ENCODE measurements around the gene NLRP2B. TPM values are rescaled to one million over a fixed set of nuclear protein-coding genes. Genes with fewer than 3 reads are reported as not detected.

NLRP2B gene
- total RNA-seq, 1 experiment from 2014 or later = not detected

DNA sequence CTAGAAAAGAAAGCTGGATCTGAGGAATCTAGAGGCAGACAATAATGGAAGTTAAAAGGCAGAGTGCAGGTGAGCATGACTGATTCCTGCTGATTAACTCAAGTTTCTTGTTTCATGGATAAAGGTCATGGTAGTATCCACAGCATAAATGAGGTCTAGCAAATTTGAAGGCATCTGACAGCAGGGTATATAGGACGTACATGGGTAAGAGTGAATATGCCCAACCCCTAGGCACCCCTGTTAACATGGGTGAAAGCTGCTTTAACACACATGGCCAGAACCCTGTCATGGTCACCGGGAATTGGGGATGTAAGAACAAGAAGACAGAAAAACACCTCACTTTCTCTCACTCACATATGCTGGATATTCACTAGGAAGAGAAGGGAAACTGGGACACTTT lies 25.0 kb downstream of the NLRP2B start:
- Histone ChIP-seq H4K20me1 (ENCODE audit: insufficient read depth) (no peaks in the 10 kb centered on the region), H3K9me3 (ENCODE audit: insufficient read depth, low read depth) (no peaks in the 10 kb centered on the region), H3K4me2 (no peak overlapping the region), H3K4me1 (replicated peaks; ENCODE audit: insufficient read depth) (no peaks in the 10 kb centered on the region), H2AFZ (no peak overlapping the region), H3K79me2 (ENCODE audit: low read depth) (no peaks in the 10 kb centered on the region), H3F3A (ENCODE audit: insufficient read depth, low read depth) (no peaks in the 10 kb centered on the region), H3K27me3 (ENCODE audit: insufficient read depth, low read depth) (no peaks in the 10 kb centered on the region), H3K4me3 (no peak overlapping the region), H3K27ac (no peak overlapping the region), H3K36me3 (ENCODE audit: low read depth) (no peaks in the 10 kb centered on the region), H3K9me2 (ENCODE audit: insufficient read depth) (no peaks in the 10 kb centered on the region)
- DNase-seq = no peak
- no TSS peak for BruUV-seq (replicated peaks)
- CTCF ChIA-PET = no interaction called here
- intact Hi-C loops (cut with micrococcal nuclease; ENCODE audit: unreplicated experiment) = no loop called here
- TF ChIP-seq, protein P1, sequence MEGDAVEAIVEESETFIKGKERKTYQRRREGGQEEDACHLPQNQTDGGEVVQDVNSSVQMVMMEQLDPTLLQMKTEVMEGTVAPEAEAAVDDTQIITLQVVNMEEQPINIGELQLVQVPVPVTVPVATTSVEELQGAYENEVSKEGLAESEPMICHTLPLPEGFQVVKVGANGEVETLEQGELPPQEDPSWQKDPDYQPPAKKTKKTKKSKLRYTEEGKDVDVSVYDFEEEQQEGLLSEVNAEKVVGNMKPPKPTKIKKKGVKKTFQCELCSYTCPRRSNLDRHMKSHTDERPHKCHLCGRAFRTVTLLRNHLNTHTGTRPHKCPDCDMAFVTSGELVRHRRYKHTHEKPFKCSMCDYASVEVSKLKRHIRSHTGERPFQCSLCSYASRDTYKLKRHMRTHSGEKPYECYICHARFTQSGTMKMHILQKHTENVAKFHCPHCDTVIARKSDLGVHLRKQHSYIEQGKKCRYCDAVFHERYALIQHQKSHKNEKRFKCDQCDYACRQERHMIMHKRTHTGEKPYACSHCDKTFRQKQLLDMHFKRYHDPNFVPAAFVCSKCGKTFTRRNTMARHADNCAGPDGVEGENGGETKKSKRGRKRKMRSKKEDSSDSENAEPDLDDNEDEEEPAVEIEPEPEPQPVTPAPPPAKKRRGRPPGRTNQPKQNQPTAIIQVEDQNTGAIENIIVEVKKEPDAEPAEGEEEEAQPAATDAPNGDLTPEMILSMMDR (conservative IDR thresholded peaks at IDR 0.05) = no peak
- TF ChIP-seq EZH2 (IDR thresholded peaks at IDR 0.05; ENCODE audit: low read depth) = no peak
- POLR2A ChIA-PET (ENCODE audit: unreplicated experiment) = no interaction called here

DNA sequence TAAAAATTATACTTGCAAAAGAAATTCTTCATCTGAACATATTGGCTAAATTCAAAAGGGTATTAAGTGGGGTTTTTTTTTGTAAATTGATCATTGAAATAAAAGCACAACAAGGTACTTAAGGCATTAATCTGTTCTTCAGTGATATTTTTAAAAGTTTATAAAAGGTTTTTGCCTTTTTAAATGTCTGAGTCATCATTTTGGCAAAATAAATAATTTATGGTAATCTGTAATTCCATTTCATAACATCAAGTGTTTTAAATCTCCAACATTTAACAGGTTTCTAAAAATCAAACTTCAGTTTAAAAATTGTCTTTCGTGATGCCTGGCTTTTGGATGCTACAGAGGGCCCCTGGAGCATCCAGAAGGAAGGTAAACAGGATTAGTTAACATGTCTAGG lies 27.4 kb downstream of the NLRP2B start:
- CTCF ChIA-PET = no interaction called here

DNA sequence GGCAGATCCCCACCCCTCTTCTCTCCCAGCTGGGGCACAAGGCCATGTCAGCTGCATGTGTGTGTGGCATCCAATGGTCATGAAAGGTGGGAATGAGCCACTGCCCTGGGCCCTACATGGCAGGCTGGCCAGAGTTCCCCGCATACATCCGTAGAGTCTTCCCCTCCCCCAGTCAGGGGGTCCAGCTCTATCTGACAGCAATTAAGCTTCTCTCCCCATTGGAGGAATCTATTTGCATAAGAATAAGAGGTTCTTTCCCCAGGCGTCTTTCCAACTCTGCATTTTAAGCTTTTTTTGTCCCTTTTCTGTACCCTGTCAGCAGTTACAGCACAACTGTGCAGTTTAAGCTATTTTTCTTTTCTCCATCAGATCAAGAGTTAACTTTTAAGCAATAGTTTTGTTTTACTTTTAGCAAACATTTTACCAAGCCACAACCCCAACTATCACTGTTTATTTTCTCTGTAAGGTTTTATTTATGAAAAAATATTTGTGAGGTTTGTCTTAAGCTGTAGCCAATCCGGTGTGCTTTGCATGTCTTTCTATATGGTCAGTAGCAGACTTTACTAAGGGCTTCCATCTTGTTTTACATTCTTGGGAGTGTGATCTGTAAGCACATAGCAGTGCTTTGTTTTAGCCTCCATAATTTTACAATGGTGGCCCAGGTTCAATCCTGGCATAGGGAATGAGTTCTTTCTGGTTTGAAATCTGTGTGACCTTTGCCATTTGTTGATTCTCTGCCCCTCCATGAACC lies 28.7 kb downstream of the NLRP2B start:
- H3K79me2 ChIP-seq (ENCODE audit: low read depth) = no peaks in the 10 kb centered on the region
- no peaks in the 10 kb centered on the region for H3F3A ChIP-seq (ENCODE audit: insufficient read depth, low read depth)
- no peak for TF ChIP-seq EZH2 (IDR thresholded peaks at IDR 0.05; ENCODE audit: low read depth)
- TF ChIP-seq, protein P1 (conservative IDR thresholded peaks at IDR 0.05) = no peak
- ChIA-PET POLR2A (ENCODE audit: unreplicated experiment) (no interaction called here), CTCF (no interaction called here)
- no peaks in the 10 kb centered on the region for H3K9me3 ChIP-seq (ENCODE audit: insufficient read depth, low read depth)
- no TSS peak for BruUV-seq (replicated peaks)
- no peak overlapping the region for H3K27ac ChIP-seq
- no peaks in the 10 kb centered on the region for H3K9me2 ChIP-seq (ENCODE audit: insufficient read depth)
- no peak for DNase-seq
- H3K36me3 ChIP-seq (ENCODE audit: low read depth) = no peaks in the 10 kb centered on the region
- H3K4me3 ChIP-seq = no peak overlapping the region
- H4K20me1 ChIP-seq (ENCODE audit: insufficient read depth) = no peaks in the 10 kb centered on the region
- no peak overlapping the region for H3K4me2 ChIP-seq
- no peak overlapping the region for H2AFZ ChIP-seq
- H3K4me1 ChIP-seq (replicated peaks; ENCODE audit: insufficient read depth) = no peaks in the 10 kb centered on the region
- intact Hi-C loops (cut with micrococcal nuclease; ENCODE audit: unreplicated experiment) = no loop called here
- H3K27me3 ChIP-seq (ENCODE audit: insufficient read depth, low read depth) = no peaks in the 10 kb centered on the region

More for the DNA sequence above, 27.4 kb downstream of the NLRP2B start:
- H3K9me3 ChIP-seq (ENCODE audit: insufficient read depth, low read depth) = no peaks in the 10 kb centered on the region
- H3K36me3 ChIP-seq (ENCODE audit: low read depth) = no peaks in the 10 kb centered on the region
- H3K4me1 ChIP-seq (replicated peaks; ENCODE audit: insufficient read depth) = no peaks in the 10 kb centered on the region
- intact Hi-C loops (cut with micrococcal nuclease; ENCODE audit: unreplicated experiment) = no loop called here
- no peak overlapping the region for H3K4me2 ChIP-seq
- no peak overlapping the region for H3K27ac ChIP-seq
- DNase-seq = no peak
- no peak overlapping the region for H3K4me3 ChIP-seq
- H3F3A ChIP-seq (ENCODE audit: insufficient read depth, low read depth) = no peaks in the 10 kb centered on the region
- POLR2A ChIA-PET (ENCODE audit: unreplicated experiment) = no interaction called here
- no peaks in the 10 kb centered on the region for H3K79me2 ChIP-seq (ENCODE audit: low read depth)
- no peaks in the 10 kb centered on the region for H3K9me2 ChIP-seq (ENCODE audit: insufficient read depth)
- no TSS peak for BruUV-seq (replicated peaks)
- H2AFZ ChIP-seq = no peak overlapping the region
- no peaks in the 10 kb centered on the region for H3K27me3 ChIP-seq (ENCODE audit: insufficient read depth, low read depth)
- H4K20me1 ChIP-seq (ENCODE audit: insufficient read depth) = no peaks in the 10 kb centered on the region
- no peak for TF ChIP-seq EZH2 (IDR thresholded peaks at IDR 0.05; ENCODE audit: low read depth)
- TF ChIP-seq, protein P1 (conservative IDR thresholded peaks at IDR 0.05) = no peak

All from PC-9 (cell line).